ENCODE data around the gene LSS. TPM values are rescaled to one million over a fixed set of nuclear protein-coding genes. Genes with fewer than 3 reads are reported as not detected.

Gene LSS
- total and polyA plus RNA-seq, 2 of the 8 experiments (the other 6 are each of a cell fraction or from before 2014, with no cell fraction given) = 96.1 to 123 TPM

GRCh38 chr21:46255758-46256337 is 27.3 kb upstream of the LSS start:
- Histone ChIP-seq H4K8ac (ENCODE audit: extremely low read depth, insufficient read depth, low read length) (no peak overlapping the region), H3K27ac (ENCODE audit: low read depth, low read length) (no peak overlapping the region), H3K4me3 (ENCODE audit: extremely low read depth in 1 of 4, insufficient read depth in 2 of 4, low read depth in 3 of 4, low read length in 4 of 4) (no peak overlapping the region), H3K14ac (ENCODE audit: insufficient read length) (no peak overlapping the region), H3K27me3 (replicated peaks in 1 of 4; ENCODE audit: control insufficient read depth in 3 of 4, extremely low read depth in 1 of 4, insufficient read depth in 3 of 4, low read length in 3 of 4) (no peaks in the 10 kb centered on the region), H2BK15ac (ENCODE audit: low read length) (no peak overlapping the region), H2BK20ac (ENCODE audit: low read length) (no peak overlapping the region), H2BK120ac (replicated peaks; ENCODE audit: low read depth, low read length) (no peak overlapping the region), H2AK5ac (ENCODE audit: low read depth, low read length) (no peak overlapping the region), H4K5ac (ENCODE audit: insufficient read length, low read depth, low read length) (no peak overlapping the region), H2AFZ (ENCODE audit: low read length) (no peak overlapping the region), H3K79me2 (ENCODE audit: control insufficient read depth in 1 of 2, insufficient read depth in 2 of 2, low read length in 2 of 2) (no peaks in the 10 kb centered on the region), H4K20me1 (replicated peaks in 1 of 2; ENCODE audit: control insufficient read depth in 1 of 2, insufficient read depth in 2 of 2, low read length in 2 of 2) (peaks cover 5% of the 10 kb centered on the region in 2 experiments), H2BK12ac (ENCODE audit: low read depth, low read length) (no peak overlapping the region), H3K18ac (ENCODE audit: extremely low read depth, low read length) (no peak overlapping the region), H3K4me2 (ENCODE audit: insufficient read depth in 1 of 2, low read depth in 2 of 2, low read length in 2 of 2) (no peak overlapping the region), H3K23ac (ENCODE audit: insufficient read length) (no peak overlapping the region), H3K9me3 (ENCODE audit: insufficient read depth in 2 of 2, low read depth in 1 of 2, low read length in 1 of 2) (no peaks in the 10 kb centered on the region), H3K36me3 (ENCODE audit: control insufficient read depth in 2 of 4, insufficient read depth in 4 of 4, low read length in 3 of 4) (peaks cover 29 to 88% (median 61%) of the 10 kb centered on the region in 4 experiments), H3K4me1 (replicated peaks in 1 of 4; ENCODE audit: control insufficient read depth in 3 of 4, insufficient read depth in 4 of 4, low read length in 3 of 4) (no peaks in the 10 kb centered on the region), H3K23me2 (ENCODE audit: low read depth, low read length) (no peaks in the 10 kb centered on the region), H3K79me1 (ENCODE audit: low read depth, low read length) (no peaks in the 10 kb centered on the region), H4K91ac (replicated peaks; ENCODE audit: insufficient read length, low read length) (no peak overlapping the region), H3K56ac (replicated peaks; ENCODE audit: insufficient read length, low read depth, low read length) (no peak overlapping the region), H2BK5ac (ENCODE audit: low read depth, low read length) (no peak overlapping the region), H3K9ac (replicated peaks in 1 of 4; ENCODE audit: extremely low read depth in 1 of 4, low read depth in 3 of 4, low read length in 3 of 4) (no peak overlapping the region), H3K4ac (replicated peaks; ENCODE audit: insufficient read length, low read depth, low read length) (no peak overlapping the region)
- 96% methylated on average over 4 of the region's 6 CpGs; no CpG with 5 or more reads in 1 of the 2 experiments for WGBS, 2 experiments (ENCODE audit: extremely low coverage in 1 of 2, insufficient coverage in 1 of 2, insufficient read length in 1 of 2, insufficient replicate concordance in 2 of 2, low coverage in 1 of 2, low lambda C conversion rate in 2 of 2, missing lambda C conversion rate in 1 of 2)
- ChIA-PET POLR2A (ENCODE audit: partially characterized antibody) (interaction anchor here (1.2 to 1.5 kb wide), 3 partner anchors 9 to 11 kb away, joined by 3 to 4 read pairs (median 3); no protein-coding TSS in a partner anchor), CTCF (ENCODE audit: partially characterized antibody) (interaction anchor here (0.5 to 2.3 kb wide), 6 partner anchors 10 to 104 kb away, joined by 3 to 13 read pairs (median 4); no protein-coding TSS in a partner anchor)
- no peak for DNase-seq (ENCODE audit: low read depth in 1 of 2, low spot score in 2 of 2)
- FAIRE-seq = no peak
- TF ChIP-seq EGR1 (IDR thresholded peaks at IDR 0.05; ENCODE audit: borderline replicate concordance, low read depth, low read length) (no peak), SIX5 (IDR thresholded peaks at IDR 0.05; ENCODE audit: low read depth, low read length) (no peak), ATF2 (IDR thresholded peaks at IDR 0.05; ENCODE audit: low read length) (no peak), RBBP5 (IDR thresholded peaks at IDR 0.05; ENCODE audit: borderline replicate concordance, low read depth, low read length) (no peak), HDAC6 (IDR thresholded peaks at IDR 0.05; ENCODE audit: low read depth, low read length) (no peak), TBP (IDR thresholded peaks at IDR 0.05; ENCODE audit: low read depth, low read length) (no peak)

Measured in H1 (cell line).